ENCODE results near the gene CORIN.

Gene CORIN, protein sequence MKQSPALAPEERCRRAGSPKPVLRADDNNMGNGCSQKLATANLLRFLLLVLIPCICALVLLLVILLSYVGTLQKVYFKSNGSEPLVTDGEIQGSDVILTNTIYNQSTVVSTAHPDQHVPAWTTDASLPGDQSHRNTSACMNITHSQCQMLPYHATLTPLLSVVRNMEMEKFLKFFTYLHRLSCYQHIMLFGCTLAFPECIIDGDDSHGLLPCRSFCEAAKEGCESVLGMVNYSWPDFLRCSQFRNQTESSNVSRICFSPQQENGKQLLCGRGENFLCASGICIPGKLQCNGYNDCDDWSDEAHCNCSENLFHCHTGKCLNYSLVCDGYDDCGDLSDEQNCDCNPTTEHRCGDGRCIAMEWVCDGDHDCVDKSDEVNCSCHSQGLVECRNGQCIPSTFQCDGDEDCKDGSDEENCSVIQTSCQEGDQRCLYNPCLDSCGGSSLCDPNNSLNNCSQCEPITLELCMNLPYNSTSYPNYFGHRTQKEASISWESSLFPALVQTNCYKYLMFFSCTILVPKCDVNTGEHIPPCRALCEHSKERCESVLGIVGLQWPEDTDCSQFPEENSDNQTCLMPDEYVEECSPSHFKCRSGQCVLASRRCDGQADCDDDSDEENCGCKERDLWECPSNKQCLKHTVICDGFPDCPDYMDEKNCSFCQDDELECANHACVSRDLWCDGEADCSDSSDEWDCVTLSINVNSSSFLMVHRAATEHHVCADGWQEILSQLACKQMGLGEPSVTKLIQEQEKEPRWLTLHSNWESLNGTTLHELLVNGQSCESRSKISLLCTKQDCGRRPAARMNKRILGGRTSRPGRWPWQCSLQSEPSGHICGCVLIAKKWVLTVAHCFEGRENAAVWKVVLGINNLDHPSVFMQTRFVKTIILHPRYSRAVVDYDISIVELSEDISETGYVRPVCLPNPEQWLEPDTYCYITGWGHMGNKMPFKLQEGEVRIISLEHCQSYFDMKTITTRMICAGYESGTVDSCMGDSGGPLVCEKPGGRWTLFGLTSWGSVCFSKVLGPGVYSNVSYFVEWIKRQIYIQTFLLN

DNA sequence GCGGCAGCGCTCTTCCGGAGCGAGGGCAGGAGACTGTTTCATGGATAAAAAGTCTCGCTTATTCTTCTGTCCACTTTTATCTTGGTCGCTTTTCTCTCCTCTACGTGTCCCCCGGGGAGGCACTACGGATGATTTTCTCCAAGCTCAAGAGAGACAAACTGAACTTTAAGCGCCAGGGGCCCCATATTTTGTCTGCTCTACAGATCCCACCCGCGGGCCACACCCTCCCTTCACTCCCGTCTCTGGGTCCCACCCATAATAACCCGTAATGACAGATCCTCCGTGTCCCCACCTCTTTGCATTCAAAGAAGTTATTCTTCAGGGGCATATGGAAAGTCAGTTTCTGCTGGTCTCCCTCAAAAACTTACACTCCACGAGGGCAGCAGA is at the start of gene CORIN:
Gene CORIN, minus strand, starts transcription at position 160 of the 387 bp plus-strand sequence. Its CDS starts 118 bp downstream, at position 42.
- DNase-seq = no peak

DNA sequence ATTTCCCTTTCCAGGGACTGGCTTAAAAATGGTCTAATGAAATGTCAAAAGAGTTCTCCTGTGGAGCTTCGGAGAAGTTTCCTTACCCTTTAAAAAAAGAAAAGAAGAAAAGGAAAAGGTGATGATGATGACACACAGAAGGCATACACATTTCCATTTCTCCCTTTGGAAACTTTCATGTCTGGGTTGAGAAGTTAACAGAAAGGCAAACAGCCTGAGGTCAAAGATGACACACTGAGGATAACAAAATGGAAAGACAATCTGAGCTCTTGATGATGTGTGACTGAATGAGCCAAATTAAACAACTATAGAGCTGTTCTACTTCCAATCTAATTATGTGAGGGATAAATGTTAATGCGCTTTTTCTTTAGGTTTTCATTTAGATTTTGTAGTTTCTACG is 44.4 kb upstream of the CORIN start:
- no peak for DNase-seq

DNA sequence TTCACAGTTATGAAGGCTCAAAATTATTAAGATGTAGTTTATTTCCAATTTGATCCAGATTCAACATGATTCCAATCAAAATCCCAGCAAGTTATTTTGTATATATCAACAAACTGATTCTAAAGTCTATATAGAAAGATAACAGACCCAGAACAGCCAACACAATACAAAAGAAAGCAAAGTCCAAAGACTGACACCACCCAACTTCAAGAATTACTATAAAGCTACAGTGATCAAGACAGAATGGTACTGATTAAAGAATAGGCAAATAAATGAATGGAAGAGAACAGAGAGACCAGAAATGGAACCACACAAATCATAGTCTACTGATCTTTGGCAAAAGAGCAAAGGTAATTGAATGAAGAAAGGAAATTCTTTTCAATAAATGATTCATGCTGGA is 41.6 kb upstream of the CORIN start:
- peak in 1 of 2 experiments; percentile 31 for DNase-seq

DNA sequence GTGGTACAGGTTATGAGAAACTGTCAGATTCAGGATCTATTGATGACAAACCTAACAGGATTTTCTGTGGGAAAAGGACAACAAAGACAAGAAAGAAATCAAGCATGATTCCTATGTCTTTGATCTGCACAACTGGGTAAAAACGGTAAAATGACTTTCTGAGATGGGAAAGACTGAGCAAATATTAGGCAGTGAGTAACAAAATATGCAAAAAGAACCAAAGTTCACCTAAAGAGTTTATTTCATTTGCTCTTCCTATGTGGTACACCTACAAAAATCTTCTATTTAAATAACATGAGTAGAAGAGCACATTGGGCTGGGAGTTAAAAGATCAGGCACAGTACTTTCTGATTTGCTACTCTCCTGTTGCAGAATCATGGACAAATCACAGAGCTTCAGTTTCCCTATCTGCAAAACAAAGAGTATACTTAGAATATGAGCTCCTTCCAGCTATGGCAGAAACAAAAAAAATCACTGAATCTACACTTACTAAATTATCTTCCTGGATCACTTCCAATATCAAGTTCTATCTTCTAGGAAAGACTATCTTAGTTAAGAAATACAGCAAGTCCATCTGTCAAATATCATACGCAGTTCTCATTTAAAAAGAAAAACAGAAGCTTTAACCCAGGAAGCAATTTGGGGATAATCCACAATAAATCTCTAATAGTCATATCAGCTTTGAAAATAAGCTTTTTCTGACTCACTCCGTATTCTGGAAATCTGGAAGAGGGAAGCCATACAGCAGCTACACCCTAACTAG is 39.1 kb upstream of the CORIN start:
- no peak for DNase-seq

DNA sequence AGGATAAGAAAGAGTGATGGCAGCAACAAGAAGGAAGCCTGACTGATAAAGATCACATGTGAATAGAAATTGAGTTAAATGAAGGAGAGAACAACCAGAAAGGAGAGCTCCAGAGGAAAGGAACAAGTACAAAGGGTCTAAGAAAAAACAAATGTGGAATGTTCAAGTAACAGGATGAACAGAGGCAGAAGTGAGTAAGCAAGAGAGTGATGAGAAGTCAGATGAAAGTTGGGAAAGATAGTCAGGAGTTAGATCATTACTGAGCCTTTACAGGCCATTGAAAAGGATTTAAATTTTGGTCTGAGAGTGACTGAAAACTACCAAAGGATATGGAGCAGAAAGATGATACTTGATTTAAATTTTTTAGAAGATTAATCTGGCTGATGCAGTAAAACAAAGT is 38.4 kb upstream of the CORIN start:
- DNase-seq = no peak

DNA sequence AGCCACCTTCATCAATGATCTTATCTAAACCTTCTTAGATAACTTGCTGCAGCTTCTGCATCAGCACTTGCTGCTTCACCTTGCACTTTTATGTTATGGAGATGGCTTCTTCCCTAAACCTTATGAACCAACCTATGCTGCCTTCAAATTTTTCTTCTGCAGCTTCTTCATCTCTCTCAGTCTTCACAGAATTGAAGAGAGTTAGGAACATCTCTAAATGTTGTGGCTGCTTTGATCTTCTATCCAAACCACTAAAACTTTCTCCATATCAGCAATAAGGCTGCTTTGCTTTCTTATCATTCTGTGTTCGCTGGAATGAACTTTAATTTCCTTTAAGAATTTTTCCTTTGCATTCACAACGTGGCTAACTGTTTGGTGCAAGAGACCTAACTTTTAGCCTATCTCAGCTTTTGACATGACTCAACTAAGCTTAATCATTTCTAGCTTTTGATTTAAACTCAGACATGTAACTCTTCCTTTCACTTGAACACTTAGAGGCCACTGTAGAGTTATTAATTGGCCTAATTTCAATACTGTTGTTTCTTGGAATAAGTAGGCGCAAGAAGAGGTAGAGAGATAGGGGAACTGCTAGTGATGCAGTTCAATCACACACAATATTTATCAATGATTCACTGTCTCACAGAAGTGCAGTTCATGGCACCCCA is 36.1 kb upstream of the CORIN start:
- DNase-seq = no peak

DNA sequence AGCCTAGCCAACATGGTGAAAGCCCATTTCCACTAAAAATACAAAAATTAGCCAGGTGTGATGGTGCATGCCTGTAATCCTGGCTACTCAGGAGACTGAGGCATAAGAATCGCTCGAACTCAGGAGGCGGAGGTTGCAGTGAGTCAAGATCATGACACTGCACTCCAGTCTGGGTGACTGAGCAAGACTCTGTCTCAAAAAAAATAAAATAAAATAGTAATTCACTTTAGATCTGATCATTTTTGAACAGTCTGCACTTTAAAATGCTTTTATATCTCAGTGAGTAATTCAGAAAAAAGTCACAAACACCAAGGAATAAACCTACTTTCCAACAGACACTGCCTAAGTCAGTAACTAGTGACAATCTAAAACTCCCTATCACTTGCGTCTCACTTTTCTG is 25.6 kb upstream of the CORIN start:
- DNase-seq = no peak

DNA sequence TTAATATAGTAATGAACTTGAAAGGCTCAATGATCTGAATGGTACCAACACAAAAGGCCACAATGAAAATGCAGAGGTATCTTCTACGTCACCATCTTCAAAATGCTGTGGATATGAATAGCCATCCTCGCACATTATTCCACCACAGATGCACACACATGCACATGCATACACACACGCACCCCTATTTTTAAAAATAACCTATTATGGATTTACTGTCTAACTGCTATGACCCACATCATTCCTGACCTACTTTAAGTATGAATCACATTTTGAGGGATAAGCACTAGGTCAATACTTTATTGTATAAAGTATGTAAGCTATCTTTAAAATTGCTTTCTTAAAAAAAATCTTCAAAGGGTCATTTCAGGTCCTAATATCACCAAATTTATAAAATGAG is 24.4 kb upstream of the CORIN start:
- DNase-seq = no peak

DNA sequence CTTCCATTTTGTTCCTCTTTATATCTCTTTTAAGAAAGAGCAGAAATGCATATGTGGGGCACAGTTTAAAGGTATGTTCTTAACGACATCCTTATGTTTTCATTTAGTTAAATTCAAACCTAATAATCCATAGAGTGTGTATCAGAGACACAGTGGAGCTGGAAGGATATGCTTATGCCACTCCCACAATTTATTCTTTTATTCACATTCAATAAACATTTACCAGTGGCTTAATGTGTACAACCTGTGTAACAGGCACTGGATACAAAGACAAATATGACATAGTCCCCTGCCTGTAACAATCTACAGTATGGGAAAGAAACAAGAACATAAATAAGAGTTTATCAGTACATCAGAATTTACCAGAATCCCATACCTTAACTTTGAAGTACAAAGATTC is 22.4 kb upstream of the CORIN start:
- no peak for DNase-seq

DNA sequence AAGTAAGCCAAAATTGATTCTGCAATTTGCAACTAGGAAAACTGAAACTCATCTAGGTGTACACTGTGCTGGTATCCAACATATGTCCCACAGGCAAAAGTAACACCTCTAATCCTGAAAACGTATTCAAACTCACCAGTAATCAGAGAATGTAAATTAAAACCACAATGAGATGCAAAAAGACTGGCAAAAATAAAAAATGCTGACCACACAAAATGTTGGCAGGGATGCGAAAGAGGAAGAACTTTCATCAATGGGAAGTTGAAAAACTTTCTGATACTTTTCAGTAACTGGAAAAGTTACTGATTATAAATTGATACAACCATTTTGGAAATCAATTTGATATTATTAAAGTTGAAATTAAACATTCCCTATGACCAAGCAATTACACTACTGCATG is 20.1 kb upstream of the CORIN start:
- DNase-seq = no peak

DNA sequence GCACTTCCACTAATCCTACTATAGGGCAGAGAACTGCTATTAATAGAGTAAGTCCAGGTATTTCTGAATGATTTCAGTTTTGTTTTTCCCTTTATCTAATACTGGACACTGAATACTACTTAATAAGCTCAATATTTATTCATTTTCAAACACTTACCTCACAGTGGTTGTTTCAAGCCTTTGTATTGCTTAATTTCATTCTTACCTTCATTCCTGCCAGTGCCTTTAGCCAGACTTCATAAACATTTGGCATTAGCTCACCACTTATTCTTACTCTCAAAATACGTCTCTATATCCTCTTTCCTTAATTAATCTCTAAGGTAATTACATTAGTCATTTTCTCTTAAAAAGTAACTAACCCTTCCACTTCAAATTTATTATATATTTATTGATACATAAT is 18.8 kb upstream of the CORIN start:
- no peak for DNase-seq

DNA sequence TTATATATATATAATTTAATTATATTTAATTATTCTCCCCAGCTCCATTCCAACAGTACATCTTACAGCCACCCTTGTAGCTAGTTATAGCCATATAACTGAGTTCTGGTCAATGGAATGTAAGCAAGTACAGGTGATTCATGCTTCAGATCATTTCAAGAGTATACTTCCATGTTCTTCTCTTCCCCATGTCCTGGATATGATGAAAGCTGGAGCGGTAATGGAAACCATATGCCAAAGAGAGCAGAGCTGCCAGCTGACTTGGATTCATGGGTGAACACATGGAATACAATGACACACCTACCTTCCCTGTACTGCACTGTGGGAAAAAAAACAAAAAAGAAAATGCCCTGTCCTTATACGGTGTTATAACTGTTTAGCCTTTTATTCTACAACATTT is 17.5 kb upstream of the CORIN start:
- no peak for DNase-seq

DNA sequence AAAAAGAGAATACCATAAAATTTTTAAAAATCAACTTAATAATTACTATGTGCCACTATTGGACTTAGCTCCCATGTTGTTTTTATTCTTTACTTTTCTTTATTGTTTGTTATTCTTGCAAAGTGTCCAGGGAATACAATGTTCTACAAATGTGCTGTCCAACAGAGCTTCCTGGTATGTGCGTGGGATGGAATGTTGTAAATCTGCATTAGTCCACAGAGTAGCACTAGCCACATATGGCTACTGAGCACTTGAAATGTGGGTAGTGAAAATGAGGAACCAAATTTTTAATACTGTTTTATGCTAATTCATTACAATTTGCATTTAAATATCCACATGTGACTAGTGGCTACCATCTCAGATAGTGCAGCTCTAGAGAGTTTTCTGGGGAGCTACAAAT is 14.3 kb upstream of the CORIN start:
- no peak for DNase-seq

DNA sequence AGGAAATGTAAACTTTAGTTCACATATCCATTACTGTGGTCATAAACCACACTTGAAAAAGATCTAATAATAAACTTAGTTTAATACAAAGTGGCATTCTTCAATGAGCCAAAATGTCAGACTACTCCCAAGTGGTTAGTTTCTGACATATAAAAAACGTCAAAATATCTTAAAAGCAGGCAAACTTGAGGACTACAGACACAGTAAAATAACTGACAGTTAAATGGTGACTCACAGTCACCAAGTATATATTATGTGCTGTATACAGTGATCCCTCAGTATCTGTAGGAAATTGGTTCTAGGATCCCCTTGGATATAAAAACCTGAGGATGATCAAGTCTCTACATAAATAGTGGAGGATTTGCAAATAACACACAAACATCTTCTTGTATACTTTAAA is 11.6 kb upstream of the CORIN start:
- DNase-seq = no peak

DNA sequence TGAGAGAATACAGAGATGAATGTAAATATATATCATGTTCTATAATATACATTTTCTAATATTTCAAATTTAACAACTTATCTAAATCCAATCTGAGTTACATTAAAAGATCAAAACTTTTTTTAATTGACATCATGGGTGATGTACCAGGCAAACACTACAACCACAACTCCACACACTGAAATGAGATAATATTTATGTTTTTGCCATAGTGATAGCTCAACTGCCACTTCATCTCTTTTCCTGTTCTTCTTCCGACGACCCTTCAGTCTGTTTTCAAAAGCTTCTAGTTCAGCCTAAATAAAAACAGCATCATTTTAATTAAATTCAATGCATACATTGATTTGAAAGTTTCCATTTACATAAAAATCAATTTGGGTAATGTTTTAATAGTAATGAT is 10.2 kb upstream of the CORIN start:
- no peak for DNase-seq

DNA sequence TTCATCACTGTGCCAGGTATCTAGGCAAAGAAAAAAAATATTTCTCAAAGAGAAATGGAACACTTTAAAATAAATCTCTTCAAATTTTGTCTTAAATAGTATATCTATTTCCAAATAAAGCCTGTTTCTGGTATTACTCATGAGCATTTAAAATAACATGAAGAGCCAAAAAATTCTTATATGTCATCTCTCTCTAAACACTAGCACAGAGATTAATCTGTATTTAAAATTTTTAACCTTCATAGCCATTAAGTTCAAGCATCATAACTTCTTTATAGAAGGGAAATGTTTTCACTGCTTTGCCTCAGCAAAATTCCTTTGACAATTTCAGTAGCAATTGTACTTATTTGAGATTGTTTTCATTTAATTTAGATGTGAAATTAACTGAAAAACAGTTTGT is 5.1 kb upstream of the CORIN start:
- DNase-seq = no peak

DNA sequence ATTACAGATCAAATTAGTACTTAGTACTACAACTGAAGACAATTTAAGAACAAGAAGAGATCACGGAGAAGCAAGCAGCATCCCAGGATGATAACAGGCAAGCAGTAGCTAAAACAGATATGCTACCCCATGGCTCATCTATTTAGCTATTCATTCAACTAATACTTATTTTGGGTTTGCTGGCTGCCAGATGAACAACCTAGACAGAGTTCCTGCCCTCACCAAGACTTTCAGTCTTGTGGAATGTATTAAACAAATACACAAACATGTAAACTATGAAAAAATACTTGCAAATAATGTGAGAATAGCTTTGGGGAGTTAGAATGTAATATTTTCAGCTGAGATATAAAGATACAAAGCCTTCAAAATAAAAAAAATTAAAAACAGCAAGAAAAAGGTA is 2.4 kb upstream of the CORIN start:
- no peak for DNase-seq

DNA sequence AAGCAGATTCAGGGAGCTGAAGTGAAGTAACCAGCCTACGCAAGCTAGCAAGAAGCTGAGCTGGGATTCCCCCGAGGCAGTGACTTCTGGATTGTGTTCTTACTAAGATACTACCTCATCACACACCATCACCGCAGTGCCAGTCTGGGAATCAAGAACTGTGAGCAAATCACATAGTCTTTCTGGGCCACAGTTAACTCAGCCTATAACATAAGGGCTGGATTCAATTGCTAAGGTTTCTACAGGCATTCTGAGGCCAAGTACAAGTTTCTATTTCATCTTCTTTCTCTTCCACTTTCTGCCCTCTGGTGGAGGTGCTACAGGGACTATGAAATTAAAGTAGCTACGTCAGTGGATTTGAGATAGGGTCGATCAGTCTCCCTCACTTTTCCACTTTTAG is 1.4 kb upstream of the CORIN start:
- peak in 1 of 2 experiments; percentile 3 for DNase-seq

DNA sequence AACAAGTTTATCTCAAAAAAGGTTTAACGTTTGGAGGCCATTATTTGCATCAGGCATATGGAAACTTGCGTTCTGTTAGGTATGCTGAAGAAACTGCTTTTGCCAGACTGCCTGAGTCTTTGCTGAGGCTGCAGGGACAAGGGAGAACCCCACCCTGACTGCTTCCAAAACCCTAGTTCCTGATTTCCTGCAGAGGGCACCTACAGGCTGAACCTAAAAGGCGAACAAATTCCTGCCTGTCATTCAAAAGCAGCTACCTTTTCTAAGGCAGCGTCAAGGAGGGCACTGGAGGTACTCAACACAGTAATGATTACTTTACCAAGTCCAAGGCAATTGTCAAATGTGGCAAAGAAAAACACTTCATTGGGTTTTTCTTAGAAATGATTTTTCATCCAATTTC is 578 bp upstream of the CORIN start:
- no peak for DNase-seq

DNA sequence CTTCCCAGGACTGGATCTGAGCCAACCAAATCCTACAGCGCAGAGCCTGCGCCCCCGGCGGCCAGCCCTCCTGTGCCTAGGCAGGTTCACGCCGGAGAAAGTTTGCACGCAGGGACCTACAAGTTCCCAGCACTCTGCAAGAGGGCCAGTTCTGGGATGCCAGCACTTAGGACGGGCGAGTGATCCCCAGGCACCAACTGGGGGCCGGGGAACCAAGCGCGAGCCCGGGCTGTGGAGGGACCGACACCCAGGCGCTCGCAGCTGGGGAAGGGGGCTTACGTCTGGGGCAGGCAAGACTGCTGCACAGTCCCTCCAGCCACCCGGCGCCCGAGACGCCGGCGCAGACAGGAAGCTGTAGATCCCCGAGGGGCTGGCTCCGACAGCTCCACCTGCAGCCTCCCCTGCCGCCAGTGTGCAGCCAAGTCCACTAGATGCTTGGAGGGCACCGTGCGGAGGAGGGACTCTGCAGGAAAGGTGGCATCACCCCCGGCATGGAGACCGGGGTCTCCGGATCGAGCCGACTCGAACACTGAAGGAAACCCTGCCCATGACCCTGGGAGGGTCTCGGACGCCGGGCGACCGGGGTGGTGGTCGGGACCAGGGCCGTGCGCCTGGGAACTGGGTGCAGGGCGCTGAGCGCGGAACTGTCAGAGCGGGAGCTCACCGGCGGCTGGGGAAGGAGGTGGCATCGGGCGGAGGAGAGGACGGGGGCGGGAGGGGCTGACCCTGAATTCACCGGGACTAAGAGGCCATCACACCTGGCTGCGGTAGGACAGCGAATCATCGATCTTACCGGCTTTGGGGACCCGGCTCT is 566 bp downstream of the CORIN start:
- peak; percentile 8 to 13 for DNase-seq

DNA sequence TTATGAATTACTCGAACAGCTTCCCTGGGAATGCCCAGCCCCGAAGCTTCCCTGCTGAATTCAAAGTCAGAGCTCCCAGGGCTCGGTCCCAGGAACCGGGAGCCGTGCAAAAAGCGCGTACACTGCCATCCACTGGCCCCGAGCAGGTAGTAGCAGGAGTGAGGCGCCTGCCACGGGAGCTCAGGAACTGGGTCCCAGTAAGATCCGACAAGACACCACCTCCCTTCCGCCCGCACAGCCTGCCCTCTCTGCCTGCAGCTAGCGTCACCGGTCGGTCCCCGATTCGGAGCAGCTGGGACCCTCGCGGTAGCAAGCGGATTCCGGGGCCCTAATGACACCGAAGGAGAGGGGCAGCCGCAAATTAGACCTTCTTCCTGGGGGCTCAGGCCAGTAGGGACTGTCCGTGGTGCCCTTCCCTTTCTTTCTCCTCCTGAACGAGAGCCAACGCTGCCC is 1.2 kb downstream of the CORIN start:
- peak; percentile 29 to 62 for DNase-seq

DNA sequence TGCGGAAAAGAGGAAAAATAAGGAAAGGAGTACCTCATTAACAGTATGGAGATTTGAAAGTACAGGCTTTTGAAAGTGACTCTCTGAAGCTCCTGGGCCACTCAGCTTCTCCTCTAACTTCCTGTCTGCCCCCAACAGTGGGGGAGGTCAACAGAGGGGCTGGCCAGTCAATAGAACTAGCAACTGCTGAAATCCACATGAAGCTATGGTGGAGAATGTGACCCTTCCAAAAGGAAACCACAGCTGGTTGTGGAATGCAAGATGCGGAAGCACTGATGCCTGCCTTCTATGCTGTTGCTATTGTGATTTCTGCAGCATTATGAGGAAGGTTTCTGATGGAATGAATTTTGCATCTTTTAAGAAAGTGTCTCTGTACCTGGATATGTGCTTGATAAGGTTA is 2.4 kb downstream of the CORIN start:
- DNase-seq = no peak
